H1 (cell line): ENCODE results near the gene ALK. TPM values are rescaled to one million over a fixed set of nuclear protein-coding genes. Genes with fewer than 3 reads are reported as not detected.
A peak's percentile ranks its signal among the peaks of the same experiment; 100 is the strongest.

Experiments
- CTCF ChIA-PET: fragments of 300-600 bp; sonication (Branson Sonifier 250); formaldehyde crosslinking; loops from one replicate; lab custom pipeline; 2021; ENCODE audit not compliant: partially characterized antibody; lab: Charles Lee
- POLR2A ChIA-PET: fragments of 300-600 bp; sonication (Branson Sonifier 250); formaldehyde crosslinking; loops from one replicate; lab custom pipeline; 2021; ENCODE audit warnings: inconsistent platforms; ENCODE audit not compliant: partially characterized antibody; lab: Charles Lee
- DNase-seq, 2 experiments: peaks; one replicate each; pipeline versions ENCODE4 v3.0.0 to v3.0.0-alpha.2; 2010 to 2022; ENCODE audit warnings: low spot score in 2 of 2, low read depth in 1 of 2, mixed read lengths in 1 of 2
- FAIRE-seq: peaks from 2 replicates; lab custom pipeline; 2011; peaks lifted over from hg19 to GRCh38; lab: Jason Lieb, UNC
- H2AFZ ChIP-seq: 2 replicates; pipeline ENCODE4 v1.8.1; 2012; ENCODE audit warnings: low read length, inconsistent platforms
- H2AK5ac ChIP-seq: 2 replicates; pipeline ENCODE4 v1.6.1; 2013; ENCODE audit warnings: low read depth, low read length
- H2BK120ac ChIP-seq: replicated peaks from 2 replicates; pipeline ENCODE3; 2013; ENCODE audit warnings: low read depth, low read length, inconsistent platforms
- H2BK12ac ChIP-seq: 2 replicates; pipeline ENCODE4 v1.6.1; 2013; ENCODE audit warnings: low read depth, low read length
- H2BK15ac ChIP-seq: 2 replicates; pipeline ENCODE4 v1.6.1; 2013; ENCODE audit warnings: low read length
- H2BK20ac ChIP-seq: 2 replicates; pipeline ENCODE4 v1.6.1; 2013; ENCODE audit warnings: low read length
- H2BK5ac ChIP-seq: 2 replicates; pipeline ENCODE4 v1.6.1; 2013; ENCODE audit warnings: low read depth, low read length
- H3K14ac ChIP-seq: 2 replicates; pipeline ENCODE4 v1.6.1; 2013; ENCODE audit warnings: inconsistent platforms; ENCODE audit not compliant: insufficient read length
- H3K18ac ChIP-seq: 2 replicates; pipeline ENCODE4 v1.6.1; 2013; ENCODE audit warnings: low read length; ENCODE audit errors: extremely low read depth
- H3K23ac ChIP-seq: 2 replicates; pipeline ENCODE4 v1.6.1; 2013; ENCODE audit warnings: inconsistent platforms; ENCODE audit not compliant: insufficient read length
- H3K23me2 ChIP-seq: 2 replicates; pipeline ENCODE4 v1.6.1; 2013; ENCODE audit warnings: low read depth, low read length
- H3K27ac ChIP-seq: 2 replicates; pipeline ENCODE4 v1.6.1; 2011; ENCODE audit warnings: low read depth, low read length, inconsistent platforms
- H3K27me3 ChIP-seq, 4 experiments: replicated peaks in 1 of 4; 1 replicate in 1 of 4; 2 replicates in 3 of 4; pipeline versions ENCODE4 v1.6.1 to v1.8.1; 2011 to 2013; ENCODE audit warnings: low read length in 3 of 4, mild to moderate bottlenecking in 3 of 4, inconsistent platforms in 2 of 4, mixed read lengths in 2 of 4, moderate library complexity in 1 of 4; ENCODE audit not compliant: control insufficient read depth in 3 of 4, insufficient read depth in 3 of 4; ENCODE audit errors: extremely low read depth in 1 of 4
- H3K36me3 ChIP-seq, 4 experiments: 2 replicates each; pipeline versions ENCODE4 v1.6.1 to v1.8.1; 2011 to 2013; ENCODE audit warnings: mild to moderate bottlenecking in 4 of 4, low read length in 3 of 4, moderate library complexity in 2 of 4, control low read depth in 1 of 4, inconsistent platforms in 1 of 4; ENCODE audit not compliant: insufficient read depth in 4 of 4, control insufficient read depth in 2 of 4
- H3K4ac ChIP-seq: replicated peaks from 2 replicates; pipeline ENCODE3; 2013; ENCODE audit warnings: low read length, low read depth, mixed read lengths, inconsistent platforms; ENCODE audit not compliant: insufficient read length
- H3K4me1 ChIP-seq, 4 experiments: replicated peaks in 1 of 4; 1 replicate in 1 of 4; 2 replicates in 3 of 4; pipeline versions ENCODE4 v1.6.1 to v1.8.1; 2011 to 2013; ENCODE audit warnings: low read length in 3 of 4, inconsistent platforms in 2 of 4, mixed read lengths in 1 of 4; ENCODE audit not compliant: insufficient read depth in 4 of 4, control insufficient read depth in 3 of 4
- H3K4me2 ChIP-seq, 2 experiments: 2 replicates each; pipeline versions ENCODE4 v1.6.1 to v1.8.1; 2011 to 2013; ENCODE audit warnings: low read depth in 2 of 2, low read length in 2 of 2, control low read depth in 1 of 2, inconsistent platforms in 1 of 2, mild to moderate bottlenecking in 1 of 2; ENCODE audit not compliant: insufficient read depth in 1 of 2
- H3K4me3 ChIP-seq, 4 experiments: fragments of 200-600, 300-600 bp in 1 of 4; sonication (generic), shearing (Covaris generic), sonication (Bioruptor Twin) in 1 of 4; 2 replicates each; pipeline versions ENCODE4 v1.5.1 to v1.8.1; 2011 to 2016; ENCODE audit warnings: low read length in 4 of 4, low read depth in 3 of 4, control low read depth in 2 of 4, inconsistent platforms in 2 of 4, mild to moderate bottlenecking in 2 of 4, mixed read lengths in 1 of 4, moderate library complexity in 1 of 4; ENCODE audit not compliant: insufficient read depth in 2 of 4; ENCODE audit errors: extremely low read depth in 1 of 4
- H3K56ac ChIP-seq: replicated peaks from 2 replicates; pipeline ENCODE3; 2013; ENCODE audit warnings: low read depth, mild to moderate bottlenecking, mixed read lengths, low read length, inconsistent platforms; ENCODE audit not compliant: insufficient read length
- H3K79me1 ChIP-seq: 2 replicates; pipeline ENCODE4 v1.6.1; 2013; ENCODE audit warnings: low read depth, low read length, control low read depth
- H3K79me2 ChIP-seq, 2 experiments: 2 replicates each; pipeline versions ENCODE4 v1.6.1 to v1.8.1; 2012 to 2013; ENCODE audit warnings: low read length in 2 of 2, mild to moderate bottlenecking in 2 of 2, inconsistent platforms in 1 of 2; ENCODE audit not compliant: insufficient read depth in 2 of 2, control insufficient read depth in 1 of 2
- H3K9ac ChIP-seq, 4 experiments: replicated peaks in 1 of 4; 1 replicate in 1 of 4; 2 replicates in 3 of 4; pipeline versions ENCODE4 v1.6.1 to v1.8.1; 2011 to 2013; ENCODE audit warnings: low read depth in 3 of 4, low read length in 3 of 4, control low read depth in 2 of 4, mild to moderate bottlenecking in 2 of 4, moderate library complexity in 2 of 4, inconsistent platforms in 1 of 4; ENCODE audit errors: extremely low read depth in 1 of 4
- H3K9me3 ChIP-seq, 2 experiments: 2 replicates each; pipeline versions ENCODE4 v1.6.1 to v1.8.1; 2012 to 2013; ENCODE audit warnings: mild to moderate bottlenecking in 2 of 2, moderate library complexity in 2 of 2, control low read depth in 1 of 2, inconsistent platforms in 1 of 2, low read depth in 1 of 2, low read length in 1 of 2, mixed read lengths in 1 of 2; ENCODE audit not compliant: insufficient read depth in 2 of 2
- H4K20me1 ChIP-seq, 2 experiments: replicated peaks in 1 of 2; 2 replicates each; pipeline versions ENCODE3 to v1.8.1; 2011 to 2013; ENCODE audit warnings: inconsistent platforms in 2 of 2, low read length in 2 of 2, mild to moderate bottlenecking in 1 of 2; ENCODE audit not compliant: insufficient read depth in 2 of 2, control insufficient read depth in 1 of 2
- H4K5ac ChIP-seq: 2 replicates; pipeline ENCODE4 v1.6.1; 2013; ENCODE audit warnings: low read length, low read depth, mixed read lengths, inconsistent platforms; ENCODE audit not compliant: insufficient read length
- H4K8ac ChIP-seq: 2 replicates; pipeline ENCODE4 v1.8.0; 2013; ENCODE audit warnings: mild to moderate bottlenecking, moderate library complexity, low read length, inconsistent platforms; ENCODE audit not compliant: insufficient read depth; ENCODE audit errors: extremely low read depth
- H4K91ac ChIP-seq: replicated peaks from 2 replicates; pipeline ENCODE3; 2013; ENCODE audit warnings: low read length, mixed read lengths, inconsistent platforms; ENCODE audit not compliant: insufficient read length
- ASH2L ChIP-seq: fragments of 200-600, 300-600 bp; sonication (generic); IDR thresholded peaks from one replicate; pipeline ENCODE4 v1.7.1; 2017; ENCODE audit warnings: low read length
- CREB1 ChIP-seq: IDR thresholded peaks from 2 replicates; pipeline ENCODE4 v1.6.1; 2012; ENCODE audit warnings: inconsistent platforms
- E2F6 ChIP-seq: IDR thresholded peaks from 2 replicates; pipeline ENCODE4 v1.6.1; 2012; ENCODE audit warnings: inconsistent platforms
- FOSL1 ChIP-seq: IDR thresholded peaks from 2 replicates; pipeline ENCODE4 v1.6.1; 2011; ENCODE audit warnings: mild to moderate bottlenecking, low read depth, low read length, moderate library complexity; ENCODE audit not compliant: insufficient read depth
- HDAC2 ChIP-seq, 2 experiments: fragments of 300-600 bp in 1 of 2; sonication (generic) in 1 of 2; IDR thresholded peaks; 2 replicates each; pipeline ENCODE4 v1.6.1; 2011 to 2012; ENCODE audit warnings: low read depth in 2 of 2, low read length in 2 of 2, mild to moderate bottlenecking in 2 of 2, moderate library complexity in 2 of 2, borderline replicate concordance in 1 of 2, inconsistent platforms in 1 of 2
- HDAC6 ChIP-seq: IDR thresholded peaks from one replicate; pipeline ENCODE4 v1.7.1; 2012; ENCODE audit warnings: low read depth, mild to moderate bottlenecking, inconsistent platforms, low read length, moderate library complexity
- KDM4A ChIP-seq: IDR thresholded peaks from one replicate; pipeline ENCODE4 v1.7.1; 2012; ENCODE audit warnings: low read depth, mild to moderate bottlenecking, moderate library complexity, low read length, inconsistent platforms; ENCODE audit not compliant: severe bottlenecking
- MAFK ChIP-seq: IDR thresholded peaks from 2 replicates; pipeline ENCODE4 v1.6.1; 2012; ENCODE audit warnings: low read depth, mild to moderate bottlenecking, improper control_type of control experiment, low read length
- RFX5 ChIP-seq: IDR thresholded peaks from 2 replicates; pipeline ENCODE4 v1.6.1; 2011; ENCODE audit warnings: low read depth, low read length, improper control_type of control experiment, borderline replicate concordance
- SIN3A ChIP-seq, 2 experiments: IDR thresholded peaks in 1 of 2; conservative IDR thresholded peaks in 1 of 2; 2 replicates each; pipeline ENCODE4 v1.6.1; 2011 to 2012; ENCODE audit warnings: low read length in 2 of 2, improper control_type of control experiment in 1 of 2, low read depth in 1 of 2, mild to moderate bottlenecking in 1 of 2
- SIRT6 ChIP-seq: IDR thresholded peaks from one replicate; pipeline ENCODE4 v1.7.1; 2012; ENCODE audit warnings: low read length, inconsistent platforms
- SIX5 ChIP-seq: IDR thresholded peaks from 2 replicates; pipeline ENCODE4 v1.6.1; 2011; ENCODE audit warnings: mild to moderate bottlenecking, low read depth, low read length
- TAF7 ChIP-seq: optimal IDR thresholded peaks from 2 replicates; pipeline ENCODE3; 2011; ENCODE audit warnings: low read depth, mild to moderate bottlenecking, inconsistent platforms, low read length, moderate library complexity, borderline replicate concordance
- TCF12 ChIP-seq: IDR thresholded peaks from 2 replicates; pipeline ENCODE4 v1.6.1; 2011; ENCODE audit warnings: low read depth, mild to moderate bottlenecking, low read length
- WGBS, 2 experiments: shearing (Covaris generic) in 1 of 2; methylation state at CpG; one replicate each; pipeline versions ENCODE4 v1.1.6 to v1.1.7; 2013 to 2015; ENCODE audit warnings: low lambda C conversion rate in 2 of 2, mixed read lengths in 2 of 2, inconsistent platforms in 1 of 2, low coverage in 1 of 2, missing lambda C conversion rate in 1 of 2; ENCODE audit not compliant: insufficient replicate concordance in 2 of 2, insufficient coverage in 1 of 2, insufficient read length in 1 of 2; ENCODE audit errors: extremely low coverage in 1 of 2, missing lambda C conversion rate in 1 of 2; 5-methylcytosine and 5-hydroxymethylcytosine counted together
- polyA plus RNA-seq, 7 experiments: library from polyadenylated mRNA; depleted of rRNA in 3 of 7; stranded (reverse) in 5 of 7; unstranded in 2 of 7; fragments of >200 nt in 5 of 7; fragments of 200-250 nt in 2 of 7; gene quantifications; 1 replicate in 5 of 7; 2 replicates in 1 of 7; 4 replicates in 1 of 7; pipeline versions ENCODE4 v1.2.1 to v1.2.3, GENCODE V29; 2011 to 2013; ENCODE audit warnings: missing spikeins in 2 of 7, mixed read lengths in 2 of 7
- total RNA-seq: library from RNA; stranded (reverse); fragmentation: NEBNext Ultra II Directional; extraction: Animal tissue kit (Norgen Biotek cat#: 25700); gene quantifications from 2 replicates; pipeline ENCODE4 v1.2.1, GENCODE V29; 2021

Gene ALK
- total and polyA plus RNA-seq, 2 of the 8 experiments (the other 6 are each of a cell fraction or from before 2014, with no cell fraction given): 0.02 to 0.09 TPM

GRCh38 chr2:29898999-29899398 is 22.4 kb downstream of the ALK start:
- no peak overlapping the region for H4K8ac ChIP-seq
- peak overlapping the region; percentile 15 to 41; a peak in 2 of 4 replicates for H3K4me2 ChIP-seq
- no peak overlapping the region for H3K23ac ChIP-seq
- H3K56ac ChIP-seq: no peak overlapping the region
- H3K4me1 ChIP-seq: peaks cover 5 to 27% (median 21%) of the 10 kb centered on the region in 4 experiments
- no peak overlapping the region for H4K91ac ChIP-seq
- FAIRE-seq (no peak), DNase-seq (no peak)
- H3K79me1 ChIP-seq: no peaks in the 10 kb centered on the region
- no peaks in the 10 kb centered on the region for H3K23me2 ChIP-seq
- no peak overlapping the region for H2AK5ac ChIP-seq
- peak overlapping the region in 1 of 4 experiments; percentile 24; a peak in 1 of 8 replicates for H3K4me3 ChIP-seq
- ChIA-PET CTCF (interaction anchor here (0.6 to 1.7 kb wide), 4 partner anchors 9 to 170 kb away, joined by 3 to 6 read pairs (median 4); partner anchors contain the start of gene ALK), POLR2A (interaction anchor here (1.2 kb wide), 1 partner anchor 21 kb away, joined by 3 read pairs; no protein-coding TSS in a partner anchor)
- no peak overlapping the region for H3K4ac ChIP-seq
- H3K14ac ChIP-seq: no peak overlapping the region
- H2BK12ac ChIP-seq: no peak overlapping the region
- H2AFZ ChIP-seq: no peak overlapping the region
- H2BK120ac ChIP-seq: no peak overlapping the region
- H4K5ac ChIP-seq: no peak overlapping the region
- H3K27ac ChIP-seq: no peak overlapping the region
- no peak overlapping the region for H2BK20ac ChIP-seq
- no peak overlapping the region for H2BK5ac ChIP-seq
- no peaks in the 10 kb centered on the region for H4K20me1 ChIP-seq
- no peaks in the 10 kb centered on the region for H3K79me2 ChIP-seq
- no peaks in the 10 kb centered on the region for H3K9me3 ChIP-seq
- no peak overlapping the region for H2BK15ac ChIP-seq
- no peaks in the 10 kb centered on the region for H3K36me3 ChIP-seq
- H3K18ac ChIP-seq: no peak overlapping the region
- peaks cover 1 to 12% (median 9%) of the 10 kb centered on the region in 4 experiments; a peak in 5 of 7 replicates for H3K27me3 ChIP-seq
- WGBS, 2 experiments: 52% methylated on average over 5 of the region's 5 CpGs; no CpG with 5 or more reads in 1 of the 2 experiments
- H3K9ac ChIP-seq: no peak overlapping the region
- TF ChIP-seq TAF7: no peak
- TF ChIP-seq SIX5: no peak
- TF ChIP-seq E2F6: no peak
- no peak for TF ChIP-seq HDAC6
- TF ChIP-seq KDM4A: no peak
- no peak for TF ChIP-seq FOSL1
- TF ChIP-seq RFX5: no peak
- no peak for TF ChIP-seq HDAC2 (IDR thresholded peaks at IDR 0.05; ENCODE audit: borderline replicate concordance in 1 of 2, low read depth in 2 of 2, low read length in 2 of 2)
- TF ChIP-seq TCF12: no peak
- TF ChIP-seq MAFK: no peak
- TF ChIP-seq SIN3A (conservative IDR thresholded peaks at IDR 0.05 in 1 of 2, IDR thresholded peaks at IDR 0.05 in 1 of 2; ENCODE audit: low read depth in 1 of 2, low read length in 2 of 2): no peak
- no peak for TF ChIP-seq SIRT6
- TF ChIP-seq ASH2L: no peak
- no peak for TF ChIP-seq CREB1
